K562 (cell line): ENCODE results near the gene KIAA0930. TPM values are rescaled to one million over a fixed set of nuclear protein-coding genes. Genes with fewer than 3 reads are reported as not detected.

ENCODE experiments used
- ATAC-seq: fragments of 200-7000 bp; cut with Tn5 transposase; 3 replicates; pipeline ENCODE4 v1.9.1; 2020; ENCODE audit warnings: moderate library complexity
- BruUV-seq: library from RNA; stranded (reverse); fragments of 400-500 nt; replicated peaks from 2 replicates; lab custom pipeline; 2021; lab: Mats Ljungman, UMichigan
- CTCF ChIA-PET: fragments of 300-600 bp; formaldehyde crosslinking; extraction: SDS; loops from one replicate; lab custom pipeline; 2021; ENCODE audit warnings: low intra/inter-chr PET ratio; lab: Yijun Ruan, JAX
- POLR2A ChIA-PET: fragments of 300-600, 350-650 bp; sonication (Branson Sonifier 250); formaldehyde crosslinking; extraction: SDS; loops from one replicate; lab custom pipeline; 2021; ENCODE audit warnings: antibody characterized with exemption, inconsistent platforms; lab: Yijun Ruan, JAX
- DNase-seq, 4 experiments: peaks; one replicate each; pipeline versions ENCODE4 v3.0.0 to v3.0.0-alpha.2; 2011 to 2018; ENCODE audit warnings: low spot score in 3 of 4, mixed read lengths in 3 of 4; ENCODE audit errors: extremely low read depth in 1 of 4
- FAIRE-seq: peaks from 2 replicates; lab custom pipeline; 2011; peaks lifted over from hg19 to GRCh38; lab: Jason Lieb, UNC
- H2AFZ ChIP-seq: 2 replicates; pipeline ENCODE4 v1.6.0; 2011; ENCODE audit warnings: low read depth, low read length, control low read depth, inconsistent platforms
- H3K27ac ChIP-seq: fragments of 200-600 bp; 3 replicates; pipeline ENCODE4 v1.8.0; 2011; ENCODE audit warnings: low read depth, mild to moderate bottlenecking, control low read depth, inconsistent platforms, low read length, moderate library complexity, mixed read lengths; ENCODE audit errors: extremely low read depth
- H3K27me3 ChIP-seq, 2 experiments: fragments of 300-600 bp in 1 of 2; 2 replicates in 1 of 2; 3 replicates in 1 of 2; pipeline versions ENCODE4 v1.6.0 to v1.8.0; 2011; ENCODE audit warnings: inconsistent platforms in 2 of 2, low read length in 2 of 2, mild to moderate bottlenecking in 1 of 2, mixed read lengths in 1 of 2, moderate library complexity in 1 of 2; ENCODE audit not compliant: control insufficient read depth in 2 of 2, insufficient read depth in 2 of 2
- H3K36me3 ChIP-seq: fragments of 300-600 bp; 3 replicates; pipeline ENCODE4 v1.8.0; 2011; ENCODE audit warnings: mild to moderate bottlenecking, low read length, inconsistent platforms; ENCODE audit not compliant: control insufficient read depth, insufficient read depth
- H3K4me1 ChIP-seq, 2 experiments: fragments of 200-600 bp in 1 of 2; replicated peaks in 1 of 2; 2 replicates in 1 of 2; 3 replicates in 1 of 2; pipeline versions ENCODE4 v1.5.1 to v1.8.0; 2011; ENCODE audit warnings: inconsistent platforms in 2 of 2, low read length in 2 of 2, mild to moderate bottlenecking in 1 of 2, mixed read lengths in 1 of 2, moderate library complexity in 1 of 2; ENCODE audit not compliant: control insufficient read depth in 2 of 2, insufficient read depth in 2 of 2
- H3K4me2 ChIP-seq: 2 replicates; pipeline ENCODE4 v1.6.1; 2011; ENCODE audit warnings: low read length, control low read depth, inconsistent platforms, mixed read lengths; ENCODE audit not compliant: insufficient read depth
- H3K4me3 ChIP-seq: fragments of 200-600 bp; sonication (generic), shearing (Covaris generic); 2 replicates; pipeline ENCODE4 v1.5.1; 2016; ENCODE audit warnings: control low read depth, inconsistent platforms
- H3K79me2 ChIP-seq: fragments of 200-600 bp; 3 replicates; pipeline ENCODE4 v1.8.0; 2011; ENCODE audit warnings: low read length, inconsistent platforms; ENCODE audit not compliant: control insufficient read depth, insufficient read depth
- H3K9ac ChIP-seq, 2 experiments: 2 replicates each; pipeline versions ENCODE4 v1.6.0 to v1.6.1; 2011; ENCODE audit warnings: low read depth in 2 of 2, low read length in 2 of 2, control low read depth in 1 of 2, inconsistent platforms in 1 of 2, mild to moderate bottlenecking in 1 of 2, mixed read lengths in 1 of 2; ENCODE audit not compliant: insufficient read depth in 1 of 2
- H3K9me1 ChIP-seq: one replicate; pipeline ENCODE4 v1.6.0; 2011; ENCODE audit warnings: inconsistent platforms, mild to moderate bottlenecking, low read length, moderate library complexity; ENCODE audit not compliant: control insufficient read depth, insufficient read depth
- H3K9me3 ChIP-seq: replicated peaks from 2 replicates; pipeline ENCODE4 v1.5.1; 2011; ENCODE audit warnings: low read depth, low read length, inconsistent platforms; ENCODE audit not compliant: control insufficient read depth, insufficient read depth
- H4K20me1 ChIP-seq: replicated peaks from 2 replicates; pipeline ENCODE4 v1.6.1; 2011; ENCODE audit warnings: low read length, inconsistent platforms, mixed read lengths; ENCODE audit not compliant: control insufficient read depth, insufficient read depth
- WGBS: fragments of 100-300 bp; shearing (Covaris generic); methylation state at CpG from one replicate; pipeline ENCODE4 v1.1.6; 2016; ENCODE audit warnings: low coverage, mixed read lengths; ENCODE audit not compliant: insufficient coverage; ENCODE audit errors: missing lambda C conversion rate; 5-methylcytosine and 5-hydroxymethylcytosine counted together
- in situ Hi-C: fragments of 300-500 bp; cut with MboI; formaldehyde crosslinking; loops from 4 replicates; pipeline ENCODE4 v1.15.0; 2018; ENCODE audit warnings: inconsistent platforms, mixed read lengths
- intact Hi-C: fragments of 100-400 bp; cut with micrococcal nuclease; formaldehyde crosslinking; loops from 2 replicates; pipeline ENCODE4 v1.14.2; 2022
- polyA plus RNA-seq, 8 experiments: library from polyadenylated mRNA; depleted of rRNA in 4 of 8; stranded (reverse) in 5 of 8; unstranded in 3 of 8; fragments of >200 nt; fragmentation: Nextera tagmentation in 2 of 8; fragmentation: Illumina TruSeq in 1 of 8; extraction: Ambion mirVana in 2 of 8; extraction: Trizol in 1 of 8; gene quantifications; 2 replicates each; pipeline versions ENCODE4 v1.2.1 to v1.2.3, GENCODE V29; 2011 to 2014; ENCODE audit warnings: inconsistent platforms in 1 of 8, missing spikeins in 1 of 8
- total RNA-seq, 7 experiments: library from RNA; depleted of rRNA in 6 of 7; stranded (reverse); fragments of >200 nt in 6 of 7; fragmentation: Illumina TruSeq in 2 of 7; extraction: Trizol in 2 of 7; gene quantifications; 2 replicates each; pipeline versions ENCODE4 v1.2.1 to v1.2.3, GENCODE V29; 2011 to 2021; ENCODE audit warnings: low replicate concordance in 1 of 7
- TF ChIP-seq, protein P1 (sequence below), 2 experiments: fragments of 450-650 bp in 1 of 2; sonication (generic) in 1 of 2; formaldehyde crosslinking in 1 of 2; IDR thresholded peaks; 2 replicates each; pipeline versions ENCODE4 v1.7.1 to v1.9.0; 2016 to 2022; ENCODE audit warnings: inconsistent platforms in 1 of 2, mild to moderate bottlenecking in 1 of 2, missing genetic modification reagents in 1 of 2

Gene KIAA0930
- total and polyA plus RNA-seq, 9 of the 15 experiments (the other 6 are each of a cell fraction or from before 2014, with no cell fraction given), result 0.24 to 12.1 (median 6.4) TPM

- H3K4me3 ChIP-seq, result no peak overlapping the region
- no peak overlapping the region for H3K4me2 ChIP-seq
- H4K20me1 ChIP-seq, result peaks cover 17% of the 10 kb centered on the region
- H3K9ac ChIP-seq, result no peak overlapping the region
- no peaks in the 10 kb centered on the region for H3K27me3 ChIP-seq
- H3K36me3 ChIP-seq, result peaks cover 94% of the 10 kb centered on the region
- FAIRE-seq (no peak), ATAC-seq (no peak), DNase-seq (no peak)
- H3K79me2 ChIP-seq, result peaks cover 55% of the 10 kb centered on the region
- peaks cover 5% of the 10 kb centered on the region in 2 experiments; a peak in 3 of 5 replicates for H3K4me1 ChIP-seq
- no peaks in the 10 kb centered on the region for H3K9me1 ChIP-seq
- H3K9me3 ChIP-seq, result no peaks in the 10 kb centered on the region
- no peak overlapping the region for H3K27ac ChIP-seq
- in situ Hi-C loops (no loop called here), intact Hi-C loops (no loop called here)
- H2AFZ ChIP-seq, result no peak overlapping the region
- POLR2A ChIA-PET, result interaction anchor here (0.6 kb wide), 1 partner anchor 47 kb away, joined by 3 read pairs; no protein-coding TSS in a partner anchor
- BruUV-seq, result no TSS peak
- 81% methylated on average over 4 of the region's 6 CpGs for WGBS
- CTCF ChIA-PET, result no interaction called here
- TF ChIP-seq, protein P1, sequence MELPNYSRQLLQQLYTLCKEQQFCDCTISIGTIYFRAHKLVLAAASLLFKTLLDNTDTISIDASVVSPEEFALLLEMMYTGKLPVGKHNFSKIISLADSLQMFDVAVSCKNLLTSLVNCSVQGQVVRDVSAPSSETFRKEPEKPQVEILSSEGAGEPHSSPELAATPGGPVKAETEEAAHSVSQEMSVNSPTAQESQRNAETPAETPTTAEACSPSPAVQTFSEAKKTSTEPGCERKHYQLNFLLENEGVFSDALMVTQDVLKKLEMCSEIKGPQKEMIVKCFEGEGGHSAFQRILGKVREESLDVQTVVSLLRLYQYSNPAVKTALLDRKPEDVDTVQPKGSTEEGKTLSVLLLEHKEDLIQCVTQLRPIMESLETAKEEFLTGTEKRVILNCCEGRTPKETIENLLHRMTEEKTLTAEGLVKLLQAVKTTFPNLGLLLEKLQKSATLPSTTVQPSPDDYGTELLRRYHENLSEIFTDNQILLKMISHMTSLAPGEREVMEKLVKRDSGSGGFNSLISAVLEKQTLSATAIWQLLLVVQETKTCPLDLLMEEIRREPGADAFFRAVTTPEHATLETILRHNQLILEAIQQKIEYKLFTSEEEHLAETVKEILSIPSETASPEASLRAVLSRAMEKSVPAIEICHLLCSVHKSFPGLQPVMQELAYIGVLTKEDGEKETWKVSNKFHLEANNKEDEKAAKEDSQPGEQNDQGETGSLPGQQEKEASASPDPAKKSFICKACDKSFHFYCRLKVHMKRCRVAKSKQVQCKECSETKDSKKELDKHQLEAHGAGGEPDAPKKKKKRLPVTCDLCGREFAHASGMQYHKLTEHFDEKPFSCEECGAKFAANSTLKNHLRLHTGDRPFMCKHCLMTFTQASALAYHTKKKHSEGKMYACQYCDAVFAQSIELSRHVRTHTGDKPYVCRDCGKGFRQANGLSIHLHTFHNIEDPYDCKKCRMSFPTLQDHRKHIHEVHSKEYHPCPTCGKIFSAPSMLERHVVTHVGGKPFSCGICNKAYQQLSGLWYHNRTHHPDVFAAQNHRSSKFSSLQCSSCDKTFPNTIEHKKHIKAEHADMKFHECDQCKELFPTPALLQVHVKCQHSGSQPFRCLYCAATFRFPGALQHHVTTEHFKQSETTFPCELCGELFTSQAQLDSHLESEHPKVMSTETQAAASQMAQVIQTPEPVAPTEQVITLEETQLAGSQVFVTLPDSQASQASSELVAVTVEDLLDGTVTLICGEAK (IDR thresholded peaks at IDR 0.05), result no peak
- TF ChIP-seq, protein P1 (CRISPR knock-in tag; IDR thresholded peaks at IDR 0.05), result no peak
These were observed 68.9 kb downstream of the KIAA0930 start for GRCh38 chr22:45171830-45172229.
